ENCODE measurements around the gene RALBP1.
"Not testable (repeated sequence)": the region's sequence is repeated elsewhere in the genome, so short reads cannot be mapped to it uniquely, and the experiment has no call there.

The RALBP1 gene

GRCh38 chr18:9455718-9456511 lies 19.4 kb upstream of the RALBP1 start:
- DNase-seq = no peak

DNA sequence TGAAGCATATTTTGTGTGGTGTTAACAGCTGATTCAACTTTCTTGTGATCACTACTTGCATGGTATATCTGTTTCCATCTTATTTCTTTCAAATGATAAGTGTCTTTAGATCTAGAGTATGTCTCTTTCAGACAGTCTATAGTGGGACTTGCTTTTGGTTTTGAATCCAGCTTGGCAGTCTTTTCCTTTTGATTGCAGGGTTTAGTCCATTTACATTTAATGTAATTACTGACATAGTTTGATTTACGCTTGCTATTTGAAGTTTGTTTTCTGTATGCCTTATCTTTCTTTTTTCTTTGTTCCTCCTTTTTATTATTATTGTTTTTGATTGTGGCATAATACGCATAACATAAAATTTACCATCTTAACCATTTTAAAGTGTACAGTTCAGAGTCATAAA lies 9.2 kb upstream of the RALBP1 start:
- no peak for DNase-seq

- DNase-seq = peak in 1 of 2 experiments; percentile 2
Measured at GRCh38 chr18:9466846-9467245, 8.5 kb upstream of the RALBP1 start.

- DNase-seq = no peak
Measured at GRCh38 chr18:9468998-9469397, 6.3 kb upstream of the RALBP1 start.

DNA sequence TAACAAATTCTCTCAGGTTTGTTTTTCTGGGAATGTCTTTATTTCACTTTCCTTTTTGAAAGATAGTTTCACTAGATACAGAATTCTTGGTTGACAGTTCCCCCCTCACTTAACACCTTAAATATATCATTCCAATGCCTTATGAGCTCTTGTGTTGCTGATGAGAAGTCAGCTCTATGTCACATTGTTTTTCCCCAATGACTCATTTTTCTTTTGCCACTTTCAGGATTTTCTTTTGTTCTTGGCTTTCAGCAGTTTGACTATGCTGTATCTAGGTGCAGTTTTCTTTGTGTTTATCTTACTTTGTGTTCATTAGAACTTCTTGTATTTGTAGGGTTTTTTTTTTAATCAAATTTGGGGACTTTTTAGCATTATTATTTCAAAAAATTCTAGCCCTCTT lies 5.6 kb upstream of the RALBP1 start:
- no peak for DNase-seq

GRCh38 chr18:9474108-9474982 lies 968 bp upstream of the RALBP1 start:
- no peak for DNase-seq

DNA sequence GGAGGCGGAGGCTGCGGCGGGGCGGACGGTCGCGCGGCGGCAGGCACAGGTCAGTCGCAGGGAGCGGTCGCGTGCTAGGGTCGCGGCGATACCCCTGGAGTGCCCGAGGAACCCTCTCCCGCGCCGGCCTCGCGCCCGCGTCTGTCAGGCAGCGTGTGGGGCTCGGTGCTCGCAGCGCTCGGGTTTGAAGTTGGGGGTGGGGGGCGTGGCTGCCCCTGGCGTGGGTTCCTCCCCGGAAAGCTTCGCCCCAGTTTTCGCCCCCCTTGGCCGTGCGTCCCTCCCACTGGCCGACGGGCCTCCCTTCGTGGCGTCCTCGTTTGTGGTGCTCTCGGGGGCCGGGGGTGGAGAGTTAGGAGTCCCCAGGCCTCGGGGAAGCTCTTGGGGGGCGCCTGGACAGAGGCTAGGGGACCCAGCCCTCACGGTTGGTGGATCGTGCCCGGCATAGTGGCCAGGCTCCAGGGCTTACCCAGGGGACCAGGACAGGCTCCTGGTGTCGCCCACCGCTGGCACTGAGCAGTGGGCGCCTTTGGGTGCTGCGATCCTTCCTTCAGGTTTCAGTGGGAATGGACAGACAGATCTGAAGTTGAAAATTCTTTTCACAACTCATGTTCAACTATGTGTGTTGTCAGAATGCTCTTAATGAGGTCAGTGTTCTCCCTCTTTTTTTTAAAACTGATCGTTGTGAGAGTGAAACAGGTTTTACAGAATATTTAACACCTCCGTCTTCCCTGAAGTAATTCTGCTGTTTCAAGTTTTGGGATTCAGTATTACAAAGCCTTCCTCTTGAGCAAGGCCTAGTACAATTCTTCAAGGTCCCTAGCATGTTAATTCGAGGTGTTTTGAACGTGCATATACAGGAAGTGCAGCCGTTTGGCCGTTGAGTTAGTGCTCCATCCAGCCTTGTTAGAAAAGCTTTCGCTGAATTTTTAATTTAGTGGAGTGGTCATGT lies 604 bp downstream of the RALBP1 start:
- peak; percentile 34 to 40 for DNase-seq

- not testable (repeated sequence) for DNase-seq
Measured at GRCh38 chr18:9476949-9477348, 1.6 kb downstream of the RALBP1 start.

DNA sequence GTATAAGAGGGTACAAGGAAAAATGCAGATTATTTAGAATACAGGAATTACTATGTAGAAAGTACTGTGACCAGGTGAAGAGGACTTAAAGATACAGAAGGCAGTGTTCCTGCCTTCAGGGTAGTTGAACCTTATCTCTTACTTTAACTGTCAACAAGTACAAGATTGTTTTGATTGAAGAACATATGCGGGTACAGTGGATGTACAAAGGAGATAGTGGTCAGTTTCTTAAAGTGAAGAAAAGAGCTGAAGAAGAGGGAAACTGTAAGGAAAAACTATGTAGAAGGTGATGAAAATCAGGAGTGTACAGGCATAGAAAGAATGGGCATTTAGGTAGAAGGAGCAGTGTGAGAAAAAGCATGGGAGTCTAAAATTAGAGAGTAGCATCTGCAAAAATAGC lies 2.2 kb downstream of the RALBP1 start:
- no peak for DNase-seq

GRCh38 chr18:9478545-9478944 lies 3.2 kb downstream of the RALBP1 start:
- no peak for DNase-seq

GRCh38 chr18:9482790-9483189 lies 7.5 kb downstream of the RALBP1 start:
- peak; percentile 28 to 36 for DNase-seq

DNA sequence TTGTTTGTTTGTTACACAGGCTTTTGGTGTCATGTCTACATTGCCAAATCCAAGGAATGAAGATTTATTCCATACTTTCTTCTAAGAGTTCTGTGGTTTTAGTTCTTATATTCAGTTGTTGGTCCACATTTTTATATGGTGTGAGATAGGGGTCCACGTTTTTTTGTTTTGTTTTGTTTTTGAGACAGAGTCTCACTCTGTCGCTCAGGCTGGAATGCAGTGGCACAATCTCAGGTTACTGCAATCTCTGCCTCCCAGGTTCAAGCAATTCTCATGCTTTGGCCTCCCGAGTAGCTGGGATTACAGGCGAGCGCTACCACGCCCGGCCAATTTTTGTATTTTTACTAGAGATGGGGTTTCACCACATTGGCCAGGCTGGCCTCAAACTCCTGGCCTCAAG lies 8.2 kb downstream of the RALBP1 start:
- no peak for DNase-seq

DNA sequence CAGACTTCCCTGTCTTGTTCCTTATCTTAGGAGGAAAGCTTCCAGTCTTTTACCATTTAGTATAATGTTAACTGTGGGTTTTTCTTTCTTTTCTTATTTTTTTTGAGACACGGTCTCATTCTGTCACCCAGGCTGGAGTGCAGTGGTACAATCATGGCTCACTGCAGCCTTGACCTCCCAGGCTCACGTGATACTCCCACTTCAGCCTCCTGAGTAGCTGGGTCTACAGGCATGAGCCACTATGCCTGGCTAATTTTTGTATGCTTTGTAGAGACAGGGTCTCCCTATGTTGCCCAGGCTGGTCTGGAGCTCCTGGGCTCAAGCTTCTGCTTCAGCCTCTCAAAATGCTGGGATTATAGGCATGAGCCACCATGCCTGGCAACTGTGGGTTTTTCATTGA lies 9.5 kb downstream of the RALBP1 start:
- not testable (repeated sequence) for DNase-seq

- DNase-seq = no peak
Measured at GRCh38 chr18:9488538-9488937, 13.2 kb downstream of the RALBP1 start.

- no peak for DNase-seq
Measured at GRCh38 chr18:9494778-9495331, 19.5 kb downstream of the RALBP1 start.

DNA sequence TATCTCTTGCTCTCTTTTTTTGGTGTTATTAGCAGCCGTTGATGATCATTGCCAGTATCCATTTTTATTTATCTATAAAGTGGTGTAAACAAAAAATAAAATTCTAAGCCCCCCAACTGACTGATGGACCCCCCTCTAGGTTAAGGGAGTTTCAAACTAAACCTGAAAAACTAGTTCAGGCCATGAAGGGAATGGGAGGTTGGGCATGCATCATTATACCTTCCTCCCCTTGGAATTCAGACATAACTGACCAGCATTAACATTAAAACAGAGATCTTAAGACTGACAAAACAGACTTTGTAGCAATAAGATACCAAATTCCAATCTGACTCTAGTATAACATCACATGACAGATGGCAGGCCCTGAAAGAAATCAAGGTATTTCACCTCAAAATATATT lies 20.2 kb downstream of the RALBP1 start:
- DNase-seq = no peak

DNA sequence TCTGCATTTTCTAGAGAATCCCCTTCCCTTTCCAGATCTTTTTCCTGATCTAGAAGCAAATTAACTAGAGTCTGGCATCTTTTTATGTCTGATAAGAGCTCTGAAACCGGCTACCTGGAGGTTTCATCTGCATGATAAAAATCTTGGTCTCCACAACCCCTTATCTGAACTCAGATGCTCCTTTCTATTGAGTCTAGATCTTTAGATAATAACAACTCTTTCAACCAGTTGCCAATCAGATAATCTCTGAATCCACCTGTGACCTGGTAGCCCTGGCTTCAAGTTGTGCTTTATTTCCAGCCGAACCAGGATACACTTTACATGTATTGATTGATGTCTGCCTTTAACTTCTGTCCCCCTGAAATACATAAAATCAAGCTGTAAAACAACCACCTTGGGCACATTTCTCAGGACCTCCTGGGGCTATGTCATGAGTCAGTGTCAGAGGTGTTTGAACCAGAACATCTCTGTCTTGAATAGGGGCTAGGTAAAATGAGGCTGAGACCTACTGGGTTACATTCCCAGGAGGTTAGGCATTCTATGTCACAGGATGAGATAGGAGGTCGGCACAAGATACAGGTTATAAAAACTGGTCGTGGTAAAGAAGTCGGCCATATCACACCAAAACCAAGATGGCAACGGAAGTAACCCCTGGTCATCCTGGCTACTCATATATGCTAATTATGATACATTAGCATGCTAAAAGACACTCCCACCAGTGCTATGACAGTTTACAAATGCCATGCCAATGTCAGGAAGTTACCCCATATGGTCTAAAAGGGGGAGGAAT lies 20.8 kb downstream of the RALBP1 start:
- no peak for DNase-seq

- no peak for DNase-seq
Measured at GRCh38 chr18:9506046-9506792, 30.9 kb downstream of the RALBP1 start.

GRCh38 chr18:9507565-9508088 lies 32.3 kb downstream of the RALBP1 start:
- DNase-seq = no peak

DNA sequence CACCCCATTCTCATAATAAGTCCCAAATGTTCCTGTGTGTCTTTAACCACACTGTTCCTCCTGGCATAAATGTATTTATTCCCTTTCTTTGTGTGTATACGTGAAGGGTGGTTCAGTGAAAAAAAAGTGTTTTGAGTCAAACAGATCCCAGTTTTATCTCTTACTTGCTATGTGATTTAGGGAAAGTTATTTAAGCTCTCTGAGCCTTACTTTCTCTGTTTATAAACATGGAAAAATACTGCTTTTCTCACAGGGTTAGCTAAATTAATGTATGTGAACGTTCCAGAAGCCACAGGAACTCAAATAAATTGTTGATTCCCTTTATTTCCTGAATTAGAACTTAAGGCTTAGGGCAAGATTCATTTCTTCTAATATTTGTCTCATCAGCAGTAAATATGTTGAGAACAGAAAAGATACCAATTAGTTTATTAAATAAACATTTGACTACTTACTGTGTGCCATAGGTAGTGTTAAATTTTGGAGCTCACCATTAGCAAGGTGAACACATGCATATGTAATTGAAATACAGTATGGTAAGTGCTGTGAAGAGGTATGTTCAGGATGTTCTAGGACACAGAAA lies 33.2 kb downstream of the RALBP1 start:
- no peak for DNase-seq

Measured in AML-193 (cell line).